GM21576 (cell line): Measurements from ENCODE around the gene SPATA31A5.
"Not testable (repeated sequence)": the region's sequence is repeated elsewhere in the genome, so short reads cannot be mapped to it uniquely, and the experiment has no call there.

Experiments
- ATAC-seq: cut with Tn5 transposase; IDR thresholded peaks from one replicate; pipeline ENCODE4 v1.9.1; 2021; ENCODE audit warnings: mild to moderate bottlenecking, moderate library complexity; ENCODE audit not compliant: unreplicated experiment

Gene SPATA31A5

GRCh38 chr9:60914107-60914506 lies at the start of gene SPATA31A5:
Gene SPATA31A5 (plus strand): TSS chr9:60914407. CDS start chr9:60914436, 29 bp downstream.
- ATAC-seq, result not testable (repeated sequence)

GRCh38 chr9:60962990-60963350 lies 48.8 kb downstream of the SPATA31A5 start:
- not testable (repeated sequence) for ATAC-seq

- not testable (repeated sequence) for ATAC-seq
Measured at GRCh38 chr9:60966382-60966781, 52.2 kb downstream of the SPATA31A5 start.
